GM23248 (cell line): ENCODE measurements around the gene NTF4.
"Not testable (repeated sequence)": the region's sequence is repeated elsewhere in the genome, so short reads cannot be mapped to it uniquely, and the experiment has no call there.

Experiments used
- EZH2 ChIP-seq: fragments of 200-600 bp; sonication (generic); IDR thresholded peaks from 2 replicates; pipeline ENCODE4 v1.6.1; 2018; ENCODE audit warnings: antibody characterized with exemption, mild to moderate bottlenecking; ENCODE audit not compliant: insufficient read depth, poor library complexity, severe bottlenecking
- EZH2phosphoT487 ChIP-seq: fragments of 200-600 bp; sonication (generic); IDR thresholded peaks from 2 replicates; pipeline ENCODE4 v1.6.1; 2018; ENCODE audit warnings: antibody characterized with exemption, moderate library complexity, mild to moderate bottlenecking, low read depth; ENCODE audit not compliant: insufficient read depth

DNA sequence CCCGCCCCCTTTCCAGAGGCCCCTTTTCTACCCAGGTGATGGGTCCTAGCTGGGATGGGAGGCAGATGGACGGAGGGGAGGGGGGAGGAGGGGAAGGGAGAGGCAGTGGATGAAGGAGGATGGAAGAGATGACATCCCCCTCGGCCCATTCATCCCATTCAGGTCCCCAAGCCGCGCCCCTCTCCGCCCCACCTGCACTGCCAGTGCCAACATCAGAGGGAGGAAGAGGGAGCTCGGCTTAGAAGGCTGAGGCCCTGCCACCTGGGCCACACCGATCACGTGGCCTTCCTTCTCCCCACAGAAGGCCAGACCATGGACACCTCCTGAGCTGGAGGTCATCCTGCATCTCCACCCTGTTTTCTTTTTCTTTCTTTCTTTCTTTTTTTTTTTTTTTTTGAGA is 35.9 kb downstream of the NTF4 start:
- not testable (repeated sequence) for TF ChIP-seq EZH2, EZH2phosphoT487
